ENCODE measurements around the gene SLAIN2. TPM values are rescaled to one million over a fixed set of nuclear protein-coding genes. Genes with fewer than 3 reads are reported as not detected.

The SLAIN2 gene
- total RNA-seq, 1 experiment from 2014 or later: 30.8 TPM

- H2BK15ac ChIP-seq (ENCODE audit: low read depth, low read length): no peak overlapping the region
- H2BK120ac ChIP-seq (ENCODE audit: low read depth, low read length, poor library complexity, severe bottlenecking): no peak overlapping the region
- H2AK5ac ChIP-seq (ENCODE audit: insufficient read length, low read length): no peak overlapping the region
- no peaks in the 10 kb centered on the region for H3K79me2 ChIP-seq (ENCODE audit: insufficient read depth, low read length)
- H2BK5ac ChIP-seq (ENCODE audit: insufficient read length, low read length): no peak overlapping the region
- no peak overlapping the region for H3K56ac ChIP-seq (ENCODE audit: insufficient read length, low read depth, low read length)
- H3K9ac ChIP-seq (ENCODE audit: extremely low read depth, insufficient read length, low read length): no peak overlapping the region
- TF ChIP-seq CTCF (conservative IDR thresholded peaks at IDR 0.05): no peak
- no peaks in the 10 kb centered on the region for H3K79me1 ChIP-seq (ENCODE audit: insufficient read depth, low read depth, low read length, poor library complexity, severe bottlenecking)
- H2BK12ac ChIP-seq (ENCODE audit: insufficient read length, low read depth, low read length): no peak overlapping the region
- no peak overlapping the region for H3K23ac ChIP-seq (ENCODE audit: insufficient read length, low read depth, low read length)
- no peak overlapping the region for H3K4me3 Mint-ChIP-seq
- H3K27ac Mint-ChIP-seq: no peak overlapping the region
- peaks cover 3% of the 10 kb centered on the region for H3K23me2 ChIP-seq (ENCODE audit: insufficient read length, low read depth, low read length, poor library complexity, severe bottlenecking)
- H3K27me3 Mint-ChIP-seq (ENCODE audit: low read depth): no peaks in the 10 kb centered on the region; the same call in 1 of the 2 replicates
- H4K20me1 ChIP-seq (ENCODE audit: control insufficient read depth, insufficient read depth, insufficient read length): no peaks in the 10 kb centered on the region
- no CpG with 5 or more reads among the region's 5 CpGs for WGBS (ENCODE audit: extremely low coverage, insufficient read length, low lambda C conversion rate)
- H4K5ac ChIP-seq (ENCODE audit: insufficient read length, low read depth, low read length): no peak overlapping the region
- no peaks in the 10 kb centered on the region for H3K27me3 ChIP-seq (ENCODE audit: insufficient read depth, low read length)
- no peak overlapping the region for H4K8ac ChIP-seq (replicated peaks; ENCODE audit: insufficient read length, low read depth, low read length)
- H3K9me3 Mint-ChIP-seq: no peaks in the 10 kb centered on the region
- DNase-seq: no peak
- no peaks in the 10 kb centered on the region for H3K4me1 ChIP-seq (ENCODE audit: insufficient read depth, low read length)
- no peak overlapping the region for H2AFZ ChIP-seq (ENCODE audit: low read length)
- H3K14ac ChIP-seq (ENCODE audit: insufficient read depth, low read length): no peak overlapping the region
- H2BK20ac ChIP-seq (ENCODE audit: low read depth, low read length, poor library complexity, severe bottlenecking): no peak overlapping the region
- H3T11ph ChIP-seq (ENCODE audit: low read length): no peak overlapping the region
- H3K4me1 Mint-ChIP-seq: no peaks in the 10 kb centered on the region
- no peak overlapping the region for H3K18ac ChIP-seq (ENCODE audit: insufficient read length, low read depth, low read length)
- no peak overlapping the region for H3K4ac ChIP-seq (ENCODE audit: low read depth, low read length)
- no peak overlapping the region for H4K91ac ChIP-seq (ENCODE audit: insufficient read length, low read depth, low read length)
- H3K27ac ChIP-seq (ENCODE audit: insufficient read length, low read depth, low read length): no peak overlapping the region
- H3K36me3 Mint-ChIP-seq (ENCODE audit: insufficient read depth in 1 of 3, low read depth in 3 of 3): no peaks in the 10 kb centered on the region
- H3K9me3 ChIP-seq (ENCODE audit: control insufficient read depth, low read depth, low read length): no peaks in the 10 kb centered on the region
- no peak overlapping the region for H3K4me2 ChIP-seq (ENCODE audit: insufficient read depth, insufficient read length, low read length)
Measured at GRCh38 chr4:48462363-48462762, 121.0 kb downstream of the SLAIN2 start.

Data from H9 (cell line).